AML-193 (cell line): ENCODE results near the gene U2AF2.

Source experiments
- DNase-seq, 2 experiments: peaks; one replicate each; lab custom pipeline; 2025; lab: John Stamatoyannopoulos, UW

U2AF2 gene

DNA sequence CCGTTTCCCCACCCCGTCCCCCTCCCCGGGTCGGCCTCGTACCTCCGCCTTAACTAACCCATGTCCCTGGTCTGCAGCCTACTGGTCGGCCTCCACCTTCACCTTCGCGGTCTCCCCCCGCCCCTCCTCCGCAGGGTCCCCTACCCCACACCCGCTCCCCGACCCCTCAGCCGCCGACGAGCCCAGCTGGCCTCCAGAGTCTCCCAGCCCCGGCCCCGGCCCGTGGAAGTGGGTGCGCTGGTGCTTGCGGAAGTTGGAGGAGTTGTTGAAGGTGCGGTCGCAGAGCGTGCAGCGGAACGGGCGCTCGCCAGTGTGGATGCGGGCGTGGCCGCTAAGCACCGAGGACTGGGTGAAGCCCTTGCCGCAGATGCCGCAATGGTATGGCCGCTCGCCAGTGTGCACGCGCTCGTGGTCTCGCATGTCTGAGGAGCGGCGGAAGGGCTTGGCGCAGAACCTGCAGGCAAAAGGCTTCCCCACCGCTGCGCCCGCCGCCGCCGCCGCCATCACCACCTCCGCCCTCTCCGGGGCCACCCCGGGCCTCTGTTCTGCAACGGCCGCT, 33.1 kb upstream of the U2AF2 start:
- DNase-seq, result no peak

DNA sequence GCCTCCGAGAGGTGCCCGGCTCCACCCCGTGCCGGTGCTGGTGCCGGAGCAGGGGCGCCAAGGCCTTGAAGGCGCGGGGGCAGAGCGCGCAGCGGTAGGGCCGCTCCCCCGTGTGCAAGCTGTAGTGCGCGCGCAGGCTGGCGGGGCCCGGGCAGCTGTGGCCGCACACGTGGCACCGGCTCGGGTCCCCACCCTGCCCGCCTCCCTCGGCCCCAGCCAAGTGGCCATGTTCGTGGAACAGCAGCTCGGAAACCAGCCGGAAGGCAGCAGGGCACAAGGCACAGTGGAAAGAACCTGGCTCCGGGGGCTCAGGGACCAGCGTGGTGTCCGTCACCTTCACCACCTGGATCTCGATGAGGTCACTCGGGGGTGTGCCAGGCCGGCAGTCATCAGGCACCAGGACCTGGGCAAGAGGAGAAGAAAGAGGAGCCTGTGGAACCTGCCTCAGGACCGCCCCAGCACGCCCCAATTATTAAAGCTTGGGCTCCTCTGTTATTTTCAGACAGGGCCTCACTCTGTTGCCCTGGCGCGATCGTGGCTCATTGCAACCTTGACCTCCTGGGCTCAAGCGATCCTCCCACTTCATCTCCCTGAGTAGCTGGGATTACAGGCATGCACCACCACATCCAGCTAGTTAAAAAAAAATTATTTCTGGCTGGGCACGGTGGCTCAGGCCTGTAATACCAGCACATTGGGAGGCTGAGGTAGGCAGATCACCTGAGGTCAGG, 32.4 kb upstream of the U2AF2 start:
- DNase-seq, result no peak

DNA sequence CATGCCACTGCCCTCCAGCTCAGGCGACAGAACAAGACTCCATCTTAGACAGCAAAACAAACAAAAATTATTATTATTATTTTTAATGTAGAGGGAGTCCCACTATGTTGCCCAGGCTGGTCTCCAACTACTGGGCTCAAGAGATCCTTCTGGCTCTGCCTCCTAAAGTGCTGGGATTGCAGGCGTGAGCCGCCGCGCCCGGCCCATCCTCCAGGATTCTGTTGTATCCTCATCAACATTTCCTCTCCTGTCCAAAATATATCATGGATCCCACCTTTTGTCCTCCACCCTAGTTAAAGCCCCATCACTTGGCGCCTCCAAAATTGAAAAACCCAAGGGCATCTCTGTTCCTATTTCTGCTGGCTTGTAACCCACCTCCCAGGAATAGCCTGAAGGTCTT, 31.7 kb upstream of the U2AF2 start:
- no peak for DNase-seq

DNA sequence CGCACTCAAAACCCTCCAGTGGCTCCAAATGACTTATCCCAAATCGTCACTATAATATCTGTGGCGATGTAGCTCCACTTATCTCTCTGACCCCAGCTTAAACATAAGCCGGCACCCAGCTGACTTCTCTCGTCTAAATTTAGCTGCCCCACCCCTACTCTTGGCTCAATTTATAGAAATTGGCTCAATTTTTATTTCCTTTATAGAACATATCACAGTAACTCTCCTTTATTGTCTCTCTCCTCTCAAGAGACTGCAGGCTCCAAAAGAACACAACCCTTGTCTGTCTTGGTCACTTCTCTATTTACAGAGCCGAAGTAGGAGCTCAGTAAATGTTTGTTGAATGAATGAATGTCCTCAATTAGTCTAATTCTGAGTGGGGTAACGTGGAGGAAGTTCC, 31.3 kb upstream of the U2AF2 start:
- no peak for DNase-seq

DNA sequence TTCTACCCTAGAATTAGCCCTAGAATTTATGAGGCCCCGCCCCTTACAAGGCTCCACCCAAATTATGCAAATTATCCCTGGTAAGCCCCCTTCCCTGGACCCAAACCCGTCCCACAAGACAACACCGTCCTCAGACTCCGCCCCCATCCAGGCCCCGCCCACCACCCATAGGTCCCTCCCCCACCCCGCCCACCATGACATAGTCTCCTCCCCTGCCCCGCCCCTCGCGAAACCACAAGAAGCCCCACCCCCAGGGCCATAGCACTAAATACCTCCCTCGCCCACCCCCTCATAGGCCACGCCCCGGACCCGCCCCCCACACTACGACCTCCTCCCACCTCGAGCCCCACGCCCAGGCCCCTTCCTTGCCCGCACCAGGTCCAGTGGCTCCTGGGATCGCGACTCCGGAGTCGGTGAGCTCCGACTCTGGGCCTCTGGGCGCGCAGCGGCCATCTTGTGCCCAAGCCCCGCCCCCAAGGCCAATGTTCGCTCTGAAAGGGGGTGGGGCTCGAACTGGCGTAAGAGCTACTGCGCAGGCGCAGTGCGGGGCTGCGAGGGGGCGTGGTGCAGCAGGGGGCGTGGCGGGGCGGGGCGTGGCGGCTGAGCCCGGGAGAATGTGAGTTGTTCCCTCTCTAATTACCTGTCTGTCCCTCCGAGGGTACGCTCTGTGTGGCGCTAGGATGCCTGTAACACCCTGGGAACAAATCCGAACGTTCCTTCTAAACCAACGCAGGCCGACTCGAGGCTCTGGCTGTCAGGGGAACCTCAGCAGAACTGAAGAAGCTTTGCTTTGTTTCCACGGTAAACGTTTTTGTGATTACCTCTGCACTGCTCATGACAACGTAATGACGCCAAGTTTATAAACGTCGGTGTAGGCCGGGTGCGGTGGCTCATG, 30.5 kb upstream of the U2AF2 start, which contains the start of gene ZNF784:
Gene ZNF784, minus strand, starts transcription at position 458 of the 895 bp plus-strand sequence. Its CDS starts 5 bp downstream, at position 453.
- DNase-seq, result peak; percentile 80 to 82

DNA sequence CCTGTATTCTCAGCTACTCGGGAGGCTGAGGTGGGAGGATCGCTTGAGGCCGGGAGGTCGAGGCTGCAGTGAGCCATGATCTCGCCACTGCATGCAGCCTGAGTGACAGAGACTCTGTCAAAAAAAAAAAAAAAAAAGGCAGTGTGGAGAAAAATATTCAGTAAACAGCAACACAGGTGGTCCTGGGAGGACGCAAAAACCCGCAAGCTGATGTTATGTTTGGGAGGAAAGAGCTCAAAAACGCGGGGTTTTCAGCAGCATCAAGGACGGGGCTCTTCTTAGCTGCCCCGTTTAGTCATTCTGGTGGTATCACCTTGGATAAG, 29.9 kb upstream of the U2AF2 start:
- no peak for DNase-seq

DNA sequence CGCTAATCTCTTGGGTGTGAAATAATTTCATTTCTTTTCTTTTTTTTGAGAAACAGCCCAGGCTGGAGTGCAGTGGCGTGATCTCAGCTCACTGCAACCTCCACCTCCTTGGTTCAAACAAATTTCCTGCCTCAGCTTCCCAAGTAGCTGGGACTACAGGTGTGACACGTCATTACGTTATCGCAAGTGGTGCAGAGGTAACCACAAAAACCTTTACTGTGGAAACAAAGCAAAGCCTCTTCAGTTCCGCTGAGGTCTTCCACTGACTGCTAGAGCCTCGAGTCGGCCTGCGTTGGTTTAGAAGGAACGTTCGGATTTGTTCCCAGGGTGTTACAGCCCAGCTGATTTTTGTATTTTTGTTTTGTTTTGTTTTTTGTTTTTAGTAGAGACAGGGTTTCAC, 28.5 kb upstream of the U2AF2 start:
- no peak for DNase-seq

DNA sequence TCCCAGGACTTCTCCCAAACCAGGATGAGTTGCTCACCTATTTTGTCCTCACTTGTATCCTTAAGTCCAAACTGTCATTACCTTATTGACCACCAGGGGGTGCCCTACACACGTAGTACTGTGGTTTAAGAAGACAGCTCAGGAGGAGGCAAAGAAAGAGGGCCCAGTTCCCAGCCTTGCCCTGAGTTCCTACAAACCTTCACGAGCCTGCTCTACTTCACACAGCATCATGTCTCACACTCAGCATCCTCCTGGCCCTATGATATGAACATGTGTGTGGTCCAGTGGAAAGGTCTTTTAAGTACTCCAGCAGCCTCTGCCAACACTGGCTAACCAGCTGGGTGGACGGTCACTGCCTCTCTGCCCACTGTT, 22.4 kb upstream of the U2AF2 start:
- peak; percentile 79 to 87 for DNase-seq

DNA sequence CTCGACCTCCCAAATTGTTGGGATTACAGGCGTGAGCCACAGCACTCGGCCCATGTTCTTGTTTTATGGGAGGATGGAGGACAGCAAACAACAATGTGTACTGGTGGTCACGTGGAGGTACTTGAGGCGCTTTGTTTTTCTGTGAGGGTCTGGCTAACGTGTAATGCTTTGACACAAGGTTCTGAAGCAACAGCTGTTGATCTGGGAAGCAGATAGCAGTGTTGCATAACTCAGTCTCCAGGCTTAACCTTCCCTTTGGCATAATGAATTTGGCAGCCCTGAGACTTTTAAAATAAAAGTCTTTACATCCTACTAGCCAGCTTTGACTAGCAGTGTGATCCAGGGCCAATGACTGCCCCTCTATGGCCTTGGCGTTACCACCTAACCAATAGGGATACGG, 21.0 kb upstream of the U2AF2 start:
- DNase-seq, result no peak

DNA sequence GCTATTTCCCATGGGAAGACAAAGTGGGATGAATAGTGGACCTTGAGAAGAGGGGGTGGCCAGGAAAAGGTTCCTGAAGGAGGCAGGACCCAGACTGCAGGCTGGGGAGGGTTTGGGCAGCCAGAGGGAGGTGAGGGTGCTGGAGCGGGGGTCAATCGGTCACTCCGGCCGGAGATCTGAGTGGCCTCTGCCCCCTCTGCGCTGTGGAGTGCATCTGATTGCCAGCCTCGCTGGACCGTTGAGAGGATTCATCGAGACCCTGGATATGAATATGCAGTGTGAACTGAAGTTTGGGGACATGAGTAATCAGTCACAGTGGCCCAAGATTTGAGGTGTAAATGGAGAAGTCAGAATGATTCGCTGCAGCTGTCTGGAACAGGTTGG, 19.5 kb upstream of the U2AF2 start:
- no peak for DNase-seq

DNA sequence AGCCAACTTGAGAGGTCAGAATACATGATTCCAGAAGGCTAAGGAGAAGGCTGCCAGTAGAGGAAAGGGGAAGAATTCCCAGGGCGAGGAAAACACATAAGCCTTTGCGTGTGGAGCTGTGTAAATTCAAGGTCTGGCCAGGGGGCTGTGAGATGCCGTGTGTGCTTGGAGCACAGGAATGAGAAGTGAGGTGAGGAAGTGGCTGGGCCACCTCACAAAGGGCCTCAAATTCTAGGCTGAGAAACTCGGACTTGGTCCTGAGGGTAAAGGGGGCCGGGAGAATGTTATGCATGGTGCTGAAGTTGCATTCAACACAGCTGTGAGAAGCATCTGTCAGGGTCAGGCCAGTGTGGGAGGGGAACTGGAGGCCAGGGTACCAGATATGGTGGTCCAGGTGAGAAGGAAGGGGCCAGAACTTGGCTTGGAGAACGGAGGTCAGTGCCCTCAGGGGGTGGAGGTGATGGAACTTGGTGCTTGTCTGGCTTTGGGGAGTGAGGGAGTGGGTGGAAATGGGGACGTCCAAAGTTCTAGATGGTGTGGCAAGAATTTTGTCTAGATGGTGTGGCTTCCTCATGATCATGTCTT, 18.9 kb upstream of the U2AF2 start:
- DNase-seq, result no peak

DNA sequence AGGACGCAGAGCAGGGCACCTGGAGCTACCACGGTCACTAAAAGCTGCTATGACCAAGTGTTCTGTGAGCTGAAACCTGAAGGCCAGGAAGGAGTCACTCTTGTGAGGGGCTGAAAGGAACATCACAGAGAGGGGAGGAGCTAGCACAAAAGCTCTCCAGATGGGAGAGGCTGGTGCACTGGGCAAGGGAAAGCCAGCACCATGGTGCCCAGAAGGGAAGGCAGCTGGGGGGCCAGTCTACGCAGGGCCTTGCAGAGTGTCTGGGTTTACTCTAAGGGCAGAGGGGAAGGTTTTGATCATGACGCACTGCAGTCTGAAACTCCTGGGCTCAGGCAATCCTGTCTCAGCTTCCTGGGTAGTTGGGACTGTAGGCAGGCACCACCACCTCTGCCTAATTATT, 18.1 kb upstream of the U2AF2 start:
- DNase-seq, result no peak

DNA sequence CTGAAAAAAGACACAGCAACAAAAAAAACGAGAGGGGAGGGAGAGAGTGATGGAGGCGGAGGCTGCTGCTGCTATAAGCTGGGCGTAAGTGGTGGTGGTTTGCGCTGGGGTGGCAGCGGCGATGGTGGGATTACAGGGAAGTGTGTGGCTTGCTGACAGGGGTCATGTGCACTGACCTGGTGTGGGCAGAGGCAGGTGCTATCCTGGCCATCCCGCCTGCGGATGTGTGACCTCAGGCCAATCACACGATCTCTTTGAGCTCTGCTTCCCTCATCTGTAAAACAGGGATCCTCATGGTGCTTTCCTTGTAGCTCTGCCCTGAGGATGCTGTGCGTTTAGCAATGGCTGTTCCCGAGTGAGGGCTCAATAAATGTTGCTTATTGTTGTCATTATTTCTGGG, 17.3 kb upstream of the U2AF2 start:
- DNase-seq, result no peak

DNA sequence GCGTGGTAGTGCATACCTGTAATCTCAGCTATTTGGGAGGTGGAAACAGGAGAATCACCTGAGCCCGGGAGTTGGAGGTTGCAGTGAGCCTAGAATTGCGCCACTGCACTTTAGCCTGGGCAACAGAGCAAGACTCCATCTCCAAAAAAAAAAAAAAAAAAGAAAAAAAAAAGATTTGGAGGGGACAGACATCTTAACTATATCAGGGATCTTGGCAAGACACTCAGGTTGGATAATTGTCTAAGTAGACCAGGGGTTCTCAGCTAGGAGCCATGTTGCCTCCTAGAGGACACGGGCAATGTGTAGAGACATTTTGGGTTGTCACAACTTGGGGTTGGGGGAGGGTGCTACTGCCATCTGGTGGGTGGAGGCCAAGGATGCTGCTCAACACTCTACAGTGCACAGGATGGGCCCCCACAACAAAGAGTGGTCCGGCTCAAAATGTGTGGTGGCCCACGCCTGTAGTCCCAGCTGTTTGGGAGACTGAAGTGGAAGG, 15.9 kb upstream of the U2AF2 start:
- DNase-seq, result peak; percentile 23 to 38

DNA sequence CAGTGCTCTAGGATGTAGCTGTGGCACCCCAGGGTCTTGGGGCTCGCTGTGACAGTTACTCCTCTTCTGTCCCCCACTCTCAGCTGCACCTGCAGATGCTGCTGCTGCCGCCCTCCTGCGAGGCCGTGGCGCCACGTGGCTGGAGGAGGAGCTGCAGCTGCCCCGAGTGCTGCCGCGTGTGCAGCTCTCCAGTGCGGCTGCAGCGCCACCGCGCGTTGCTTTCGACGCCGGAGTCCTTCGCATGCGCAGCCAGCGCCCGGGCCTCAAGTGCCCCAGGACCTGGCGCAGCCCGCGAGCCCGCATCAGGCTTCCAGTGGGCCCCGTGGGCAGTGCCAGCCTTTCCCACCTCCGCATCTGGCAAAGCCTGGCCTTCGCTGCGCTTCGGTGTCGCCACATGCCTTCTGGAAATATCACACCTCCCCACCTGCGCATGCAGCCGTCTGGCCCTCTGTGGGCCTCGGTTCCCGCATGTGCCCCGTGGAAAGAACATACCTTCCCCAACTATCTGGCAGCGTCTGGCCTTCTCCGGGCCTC, 14.7 kb upstream of the U2AF2 start:
- DNase-seq, result no peak

DNA sequence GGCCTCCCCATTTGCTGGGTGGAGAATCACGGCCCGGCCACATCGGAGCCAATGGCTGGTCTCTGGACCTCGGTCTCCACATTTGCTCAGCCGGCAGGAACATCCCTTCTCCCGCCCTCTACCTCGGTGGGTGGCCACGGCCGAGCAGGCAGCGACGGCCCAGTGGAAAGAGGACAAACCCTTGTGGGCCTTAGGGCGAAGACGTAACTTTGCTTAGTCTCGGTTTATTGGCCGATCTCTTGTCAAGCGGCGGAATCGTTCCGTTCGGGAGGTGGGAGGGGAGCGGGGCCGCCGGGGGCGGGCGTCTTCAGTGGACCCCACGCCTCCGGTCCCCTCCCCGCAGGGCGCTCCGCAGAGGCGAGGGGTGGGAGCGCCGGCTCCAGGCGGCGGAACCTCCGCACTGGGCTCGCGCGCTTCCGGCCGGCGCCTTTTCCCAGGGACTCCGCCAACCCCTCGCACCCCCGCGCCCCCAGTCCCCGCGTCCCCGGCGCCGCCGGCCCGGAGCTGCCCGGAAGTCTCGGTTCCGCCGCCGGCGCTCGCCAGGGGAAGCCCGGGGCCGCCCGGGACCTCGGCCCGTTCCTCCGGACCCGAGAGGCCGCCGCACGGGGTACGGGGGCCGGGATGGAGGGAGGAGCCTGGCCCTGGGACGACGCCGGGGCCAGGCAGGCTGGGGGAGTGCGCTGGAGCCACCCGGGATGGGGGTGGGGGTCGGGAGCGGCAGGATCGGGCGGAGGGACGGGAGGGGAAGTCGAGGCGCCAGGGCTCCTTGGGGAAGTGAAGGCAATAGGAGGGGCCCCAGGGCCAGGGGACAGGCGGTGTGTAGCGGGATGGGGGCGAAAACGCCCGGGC, 14.0 kb upstream of the U2AF2 start, which contains the start of gene ZNF580:
Gene ZNF580, plus strand, starts transcription at position 426 of the 849 bp plus-strand sequence. CDS start 1,507 bp downstream, outside the sequence.
- peak; percentile 31 for DNase-seq

DNA sequence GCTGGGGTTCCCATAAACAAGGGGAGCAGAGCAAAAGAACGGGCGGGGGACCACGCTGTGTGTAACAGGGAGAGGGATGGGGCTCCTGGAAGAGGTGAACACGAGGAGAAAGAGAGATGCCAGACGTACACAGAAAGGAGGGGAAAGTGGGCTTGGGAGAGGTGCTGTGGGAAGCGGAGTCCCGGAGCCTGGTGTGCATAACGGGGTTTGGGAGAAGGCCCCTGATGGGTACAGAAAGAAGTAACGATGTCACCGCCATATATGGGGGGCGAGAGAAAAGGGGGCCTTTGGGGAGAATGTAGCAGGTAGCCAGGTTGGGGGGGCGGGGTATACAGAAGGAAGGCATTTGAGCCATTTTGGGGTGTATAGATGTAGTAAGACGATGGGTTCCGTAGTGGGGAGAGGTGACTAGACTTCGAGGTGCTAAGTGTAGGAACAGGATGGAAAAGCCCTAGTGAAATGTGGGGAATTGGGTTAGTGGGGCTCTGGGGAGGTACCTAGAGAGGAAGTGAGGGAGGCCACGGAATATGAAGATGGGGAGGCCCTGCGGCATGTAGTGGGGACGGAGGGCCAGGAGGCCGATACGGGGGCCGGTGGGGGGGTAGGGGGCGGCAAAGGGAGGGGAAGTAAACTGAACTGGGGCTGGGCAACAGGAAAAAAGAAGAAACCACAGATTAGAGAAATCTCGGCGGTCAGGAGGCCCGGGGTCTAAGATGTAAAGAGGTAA, 13.2 kb upstream of the U2AF2 start:
- DNase-seq, result no peak

DNA sequence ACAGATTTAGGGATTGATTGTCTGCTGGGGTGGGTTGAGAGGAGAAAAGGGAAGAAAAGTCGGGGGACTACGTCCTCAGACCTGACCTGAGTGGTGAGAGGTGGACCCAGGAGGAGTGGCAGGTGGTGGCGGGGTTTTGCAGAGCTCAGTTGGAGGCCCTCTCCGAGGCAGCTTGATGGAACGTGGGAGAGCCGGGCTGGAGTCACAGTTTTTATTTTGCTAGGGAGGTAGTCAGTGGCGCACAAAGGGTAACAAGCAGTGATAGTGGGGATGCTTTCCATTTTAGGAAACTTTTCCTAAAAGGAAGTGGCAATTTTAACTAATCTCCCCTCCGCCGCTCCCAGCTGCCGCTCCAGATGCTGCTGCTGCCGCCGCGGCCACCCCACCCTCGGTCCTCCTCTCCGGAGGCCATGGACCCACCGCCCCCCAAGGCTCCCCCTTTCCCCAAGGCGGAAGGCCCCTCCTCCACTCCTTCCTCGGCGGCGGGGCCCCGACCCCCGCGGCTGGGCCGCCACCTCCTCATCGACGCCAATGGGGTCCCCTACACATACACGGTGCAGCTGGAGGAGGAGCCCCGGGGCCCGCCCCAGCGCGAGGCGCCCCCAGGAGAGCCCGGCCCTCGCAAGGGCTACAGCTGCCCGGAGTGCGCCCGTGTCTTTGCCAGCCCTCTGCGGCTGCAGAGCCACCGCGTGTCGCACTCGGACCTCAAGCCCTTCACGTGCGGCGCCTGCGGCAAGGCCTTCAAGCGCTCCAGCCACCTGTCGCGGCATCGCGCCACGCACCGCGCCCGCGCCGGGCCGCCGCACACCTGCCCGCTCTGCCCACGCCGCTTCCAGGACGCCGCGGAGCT, 12.5 kb upstream of the U2AF2 start:
- no peak for DNase-seq
